WTC11 (cell line): ENCODE data around the gene KHDC1L.

Experiments used
- CTCF ChIP-seq: fragments of 200-600 bp; IDR thresholded peaks from 2 replicates; pipeline ENCODE4 v1.8.0; 2022; ENCODE audit warnings: antibody characterized with exemption
- ZNF121 ChIP-seq: sonication (generic); formaldehyde crosslinking; IDR thresholded peaks from 2 replicates; pipeline ENCODE4 v1.8.0; 2023; ENCODE audit warnings: missing genetic modification reagents

- TF ChIP-seq CTCF (no peak), ZNF121 (CRISPR knock-in tag) (no peak)
Observed at GRCh38 chr6:73227606-73228255, 2.4 kb upstream of the KHDC1L start.
